Neuronal stem cell (in vitro differentiated cells): ENCODE data around the gene GPRC5C.
A peak's percentile ranks its signal among the peaks of the same experiment; 100 is the strongest.

Experiments used
- DNase-seq: peaks from one replicate; pipeline ENCODE4 v3.0.0-alpha.2; 2013; ENCODE audit warnings: low spot score
- H2AFZ ChIP-seq: one replicate; pipeline ENCODE4 v1.6.1; 2013; ENCODE audit warnings: mild to moderate bottlenecking, low read length, inconsistent platforms
- H2AK5ac ChIP-seq: 2 replicates; pipeline ENCODE4 v1.6.1; 2013; ENCODE audit warnings: low read depth, mild to moderate bottlenecking, inconsistent platforms, low read length, moderate library complexity, mixed read lengths
- H2BK120ac ChIP-seq: 2 replicates; pipeline ENCODE4 v1.6.1; 2013; ENCODE audit warnings: low read depth, mild to moderate bottlenecking, inconsistent platforms, low read length, moderate library complexity, mixed read lengths
- H2BK12ac ChIP-seq: one replicate; pipeline ENCODE4 v1.6.1; 2013; ENCODE audit warnings: low read length, inconsistent platforms
- H2BK15ac ChIP-seq: 2 replicates; pipeline ENCODE4 v1.6.1; 2013; ENCODE audit warnings: mild to moderate bottlenecking, low read length, inconsistent platforms, mixed read lengths
- H2BK5ac ChIP-seq: one replicate; pipeline ENCODE4 v1.6.1; 2013; ENCODE audit warnings: inconsistent platforms, mild to moderate bottlenecking, low read length, moderate library complexity
- H3K14ac ChIP-seq: one replicate; pipeline ENCODE4 v1.6.1; 2013; ENCODE audit warnings: low read length, inconsistent platforms
- H3K18ac ChIP-seq: 2 replicates; pipeline ENCODE4 v1.6.1; 2013; ENCODE audit warnings: low read length, inconsistent platforms
- H3K23ac ChIP-seq: 2 replicates; pipeline ENCODE4 v1.6.1; 2013; ENCODE audit warnings: low read depth, mild to moderate bottlenecking, mixed read lengths, low read length, inconsistent platforms; ENCODE audit not compliant: poor library complexity
- H3K27ac ChIP-seq: replicated peaks from 3 replicates; pipeline ENCODE4 v1.5.1; 2013; ENCODE audit warnings: low read length, inconsistent platforms
- H3K27me3 ChIP-seq, 3 experiments: 2 replicates each; pipeline ENCODE4 v1.6.1; 2013; ENCODE audit warnings: low read length in 3 of 3, mild to moderate bottlenecking in 2 of 3, inconsistent platforms in 1 of 3, low read depth in 1 of 3, mixed read lengths in 1 of 3, moderate library complexity in 1 of 3; ENCODE audit not compliant: control insufficient read depth in 3 of 3, insufficient read depth in 3 of 3
- H3K36me3 ChIP-seq, 2 donors: replicated peaks in 1 of 2; 2 replicates each; pipeline ENCODE4 v1.6.1; 2013; ENCODE audit warnings: low read length in 2 of 2; ENCODE audit not compliant: control insufficient read depth in 2 of 2, insufficient read depth in 2 of 2
- H3K4ac ChIP-seq: 2 replicates; pipeline ENCODE4 v1.6.1; 2013; ENCODE audit warnings: inconsistent platforms, mild to moderate bottlenecking, low read length, moderate library complexity
- H3K4me1 ChIP-seq, 2 donors: 1 replicate in 1 of 2; 2 replicates in 1 of 2; pipeline ENCODE4 v1.6.1; 2013; ENCODE audit warnings: low read length in 2 of 2, low read depth in 1 of 2; ENCODE audit not compliant: control insufficient read depth in 2 of 2, insufficient read depth in 1 of 2
- H3K4me2 ChIP-seq: one replicate; pipeline ENCODE4 v1.6.1; 2013; ENCODE audit warnings: mild to moderate bottlenecking, low read length, inconsistent platforms; ENCODE audit not compliant: insufficient read depth, poor library complexity, severe bottlenecking
- H3K4me3 ChIP-seq, 2 donors: 2 replicates each; pipeline ENCODE4 v1.5.1; 2013; ENCODE audit warnings: low read length in 2 of 2, mild to moderate bottlenecking in 2 of 2, inconsistent platforms in 1 of 2, moderate library complexity in 1 of 2
- H3K79me1 ChIP-seq: one replicate; pipeline ENCODE4 v1.6.1; 2013; ENCODE audit warnings: low read depth, mild to moderate bottlenecking, inconsistent platforms, low read length, moderate library complexity
- H3K9ac ChIP-seq: one replicate; pipeline ENCODE4 v1.6.1; 2013; ENCODE audit warnings: mild to moderate bottlenecking, low read depth, low read length, inconsistent platforms; ENCODE audit not compliant: poor library complexity
- H3K9me3 ChIP-seq, 2 donors: replicated peaks in 1 of 2; 2 replicates each; pipeline versions ENCODE3 to v1.6.1; 2013; ENCODE audit warnings: low read length in 2 of 2, mild to moderate bottlenecking in 2 of 2, inconsistent platforms in 1 of 2, low read depth in 1 of 2, mixed read lengths in 1 of 2, moderate library complexity in 1 of 2; ENCODE audit not compliant: control insufficient read depth in 2 of 2, insufficient read depth in 1 of 2
- H4K8ac ChIP-seq: one replicate; pipeline ENCODE4 v1.6.1; 2013; ENCODE audit warnings: low read depth, mild to moderate bottlenecking, inconsistent platforms, low read length, moderate library complexity
- H4K91ac ChIP-seq: one replicate; pipeline ENCODE4 v1.6.1; 2013; ENCODE audit warnings: low read length, low read depth, mild to moderate bottlenecking, inconsistent platforms; ENCODE audit not compliant: poor library complexity
- WGBS, 2 donors: extraction: QIAGEN DNeasy Blood & Tissue Kit; methylation state at CpG; one replicate each; pipeline ENCODE4 v1.1.7; 2013; ENCODE audit warnings: missing lambda C conversion rate in 2 of 2, mixed read lengths in 1 of 2; ENCODE audit not compliant: insufficient read length in 2 of 2, insufficient replicate concordance in 1 of 2; ENCODE audit errors: extremely low coverage in 2 of 2; 5-methylcytosine and 5-hydroxymethylcytosine counted together

Gene GPRC5C

DNA sequence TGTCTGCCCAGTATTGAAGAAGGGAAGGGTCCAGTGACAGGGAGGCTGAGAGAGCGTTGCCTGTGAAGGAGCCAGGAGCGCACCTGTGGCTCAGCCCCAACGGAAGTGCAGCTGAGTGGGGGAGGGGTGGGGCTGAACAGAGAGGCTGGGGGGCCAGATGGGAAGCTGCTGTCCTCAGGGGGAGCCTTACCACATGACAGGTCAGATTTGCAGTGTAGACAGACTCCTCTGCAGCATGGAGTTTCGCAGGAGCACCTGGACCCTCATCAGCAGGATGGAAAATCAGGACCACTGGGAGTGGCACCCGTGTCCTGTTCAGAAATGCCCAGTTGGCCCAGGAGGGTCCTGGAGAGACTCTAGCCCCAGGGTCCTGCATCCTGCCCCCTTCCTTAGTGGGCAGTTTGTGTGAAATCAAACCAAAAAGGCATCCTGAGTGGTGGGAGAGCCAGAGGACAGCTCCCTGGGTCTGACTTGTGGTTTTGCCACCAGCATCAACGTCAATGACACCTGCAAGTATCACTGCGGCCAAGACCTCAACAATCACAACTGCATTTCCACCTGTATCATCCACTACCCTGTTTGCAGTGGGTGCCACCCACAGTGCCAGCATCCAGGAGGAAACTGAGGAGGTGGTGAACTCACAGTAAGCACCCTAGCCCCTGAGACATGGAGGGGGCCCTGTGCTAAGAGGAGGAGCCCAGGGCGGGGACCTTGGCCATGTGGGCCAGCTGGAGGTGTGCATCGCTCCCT lies 42.3 kb downstream of the GPRC5C start:
- no CpG with 5 or more reads among the region's 9 CpGs for WGBS, 2 donors
- H2BK12ac ChIP-seq = no peak overlapping the region
- H3K4me2 ChIP-seq = no peak overlapping the region
- no peak overlapping the region for H2BK120ac ChIP-seq
- no peak overlapping the region for H4K8ac ChIP-seq
- no peak overlapping the region for H4K91ac ChIP-seq
- H2BK15ac ChIP-seq = no peak overlapping the region
- H2BK5ac ChIP-seq = no peak overlapping the region
- H2AFZ ChIP-seq = no peak overlapping the region
- no peak overlapping the region for H2AK5ac ChIP-seq
- no peak for DNase-seq
- H3K4me1 ChIP-seq = no peaks in the 10 kb centered on the region
- H3K9me3 ChIP-seq = peaks cover 2 to 10% of the 10 kb centered on the region in 2 donors
- no peak overlapping the region for H3K9ac ChIP-seq
- H3K18ac ChIP-seq = no peak overlapping the region
- H3K4ac ChIP-seq = no peak overlapping the region
- H3K14ac ChIP-seq = no peak overlapping the region
- no peaks in the 10 kb centered on the region for H3K36me3 ChIP-seq
- no peak overlapping the region for H3K4me3 ChIP-seq
- H3K27me3 ChIP-seq = peaks cover 0 to 4% (median 0%) of the 10 kb centered on the region in 3 experiments
- no peak overlapping the region for H3K27ac ChIP-seq
- H3K23ac ChIP-seq = no peak overlapping the region
- no peaks in the 10 kb centered on the region for H3K79me1 ChIP-seq

DNA sequence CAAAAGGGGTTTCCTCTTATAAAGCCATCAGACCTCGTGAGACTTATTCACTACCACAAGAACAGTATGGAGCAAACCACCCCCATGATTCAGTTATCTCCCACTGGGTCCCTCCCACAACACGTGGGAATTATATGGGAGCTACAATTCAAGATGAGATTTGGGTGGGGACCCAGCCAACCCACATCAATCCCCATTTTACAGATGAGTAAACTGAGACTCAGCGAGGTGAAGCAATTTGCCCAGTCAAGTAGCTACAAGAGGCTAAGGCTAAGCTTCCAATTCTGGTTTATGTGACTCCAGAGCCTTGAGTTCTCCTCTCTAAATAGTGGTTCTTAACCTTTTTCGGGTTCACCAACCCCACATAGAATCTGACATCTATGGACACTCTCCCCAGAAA lies 43.3 kb downstream of the GPRC5C start:
- H4K91ac ChIP-seq = no peak overlapping the region
- H3K36me3 ChIP-seq = no peaks in the 10 kb centered on the region
- H3K27ac ChIP-seq = no peak overlapping the region
- H3K4ac ChIP-seq = no peak overlapping the region
- DNase-seq = no peak
- no CpG with 5 or more reads among the region's 4 CpGs for WGBS, 2 donors
- H3K18ac ChIP-seq = no peak overlapping the region
- no peak overlapping the region for H2BK12ac ChIP-seq
- H3K27me3 ChIP-seq = peaks cover 0 to 4% (median 0%) of the 10 kb centered on the region in 3 experiments
- H3K23ac ChIP-seq = no peak overlapping the region
- no peak overlapping the region for H2AK5ac ChIP-seq
- no peak overlapping the region for H3K14ac ChIP-seq
- H3K9ac ChIP-seq = no peak overlapping the region
- H3K4me1 ChIP-seq = no peaks in the 10 kb centered on the region
- H2BK5ac ChIP-seq = no peak overlapping the region
- H2AFZ ChIP-seq = no peak overlapping the region
- no peak overlapping the region for H2BK15ac ChIP-seq
- H3K79me1 ChIP-seq = no peaks in the 10 kb centered on the region
- H3K4me3 ChIP-seq = no peak overlapping the region
- no peak overlapping the region for H3K4me2 ChIP-seq
- H4K8ac ChIP-seq = no peak overlapping the region
- H3K9me3 ChIP-seq = peaks cover 2 to 10% of the 10 kb centered on the region in 2 donors
- no peak overlapping the region for H2BK120ac ChIP-seq

DNA sequence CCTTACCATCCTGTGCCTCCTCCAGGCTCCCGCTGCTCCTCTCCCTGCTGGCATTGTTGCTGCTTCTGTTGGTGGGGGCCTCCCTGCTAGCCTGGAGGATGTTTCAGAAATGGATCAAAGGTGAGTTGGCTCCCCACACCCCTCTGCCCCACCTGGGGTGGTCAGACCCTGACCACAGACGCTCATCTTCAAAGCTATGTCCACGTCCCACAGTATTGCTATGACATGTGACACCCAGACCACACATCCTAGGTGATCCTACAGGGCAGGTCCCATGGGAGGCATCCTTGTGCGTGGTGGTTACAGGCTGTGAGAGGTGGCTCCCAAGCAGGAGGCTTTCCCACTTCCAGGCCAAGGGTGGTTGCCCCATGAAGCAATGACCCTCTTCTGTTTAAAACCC lies 45.5 kb downstream of the GPRC5C start:
- no peak overlapping the region for H2BK12ac ChIP-seq

DNA sequence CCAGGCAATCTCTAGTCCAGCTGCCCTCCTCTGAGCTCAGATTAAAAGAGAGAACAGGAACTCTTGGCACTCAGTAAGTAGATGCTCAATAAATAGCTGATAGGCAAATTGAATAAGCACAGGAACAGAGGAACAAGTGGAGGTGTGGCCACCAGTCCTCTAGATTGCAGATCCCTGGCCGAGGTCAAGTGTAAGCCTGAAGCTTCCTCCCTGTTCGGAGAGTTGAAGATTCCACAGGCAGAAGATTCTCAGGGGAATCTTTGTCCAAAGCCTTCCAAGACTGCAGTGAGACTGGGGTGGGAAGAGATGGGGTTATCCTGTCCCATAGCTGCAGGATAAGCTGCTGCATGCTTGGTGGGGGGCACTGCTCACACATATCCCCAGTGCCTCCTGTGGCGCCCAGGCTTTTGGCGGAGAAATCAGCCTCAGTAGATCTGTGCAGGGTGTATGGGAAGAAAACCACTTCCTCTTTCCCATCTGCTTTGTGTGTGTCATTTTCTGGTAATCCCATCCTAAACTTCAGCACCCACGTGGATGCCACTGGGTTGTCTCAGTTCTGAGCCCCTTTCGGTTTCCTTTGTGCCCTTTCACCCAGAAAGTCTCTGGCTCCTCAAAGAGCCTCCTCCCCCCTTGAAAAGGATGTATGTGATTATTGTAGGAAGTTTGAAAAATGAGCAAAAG lies 46.7 kb downstream of the GPRC5C start:
- H2AFZ ChIP-seq = no peak overlapping the region
- H4K91ac ChIP-seq = no peak overlapping the region
- no peak for DNase-seq
- H2BK12ac ChIP-seq = no peak overlapping the region
- no peak overlapping the region for H3K14ac ChIP-seq
- no peak overlapping the region for H3K4me3 ChIP-seq
- H2BK120ac ChIP-seq = no peak overlapping the region
- no peak overlapping the region for H4K8ac ChIP-seq
- no peak overlapping the region for H2AK5ac ChIP-seq
- H3K79me1 ChIP-seq = no peaks in the 10 kb centered on the region
- H3K9me3 ChIP-seq = peaks cover 2 to 10% of the 10 kb centered on the region in 2 donors
- H3K27me3 ChIP-seq = no peaks in the 10 kb centered on the region
- H3K18ac ChIP-seq = no peak overlapping the region
- no peak overlapping the region for H3K4me2 ChIP-seq
- WGBS, 2 donors = no CpG with 5 or more reads among the region's 6 CpGs
- no peak overlapping the region for H2BK15ac ChIP-seq
- H3K9ac ChIP-seq = no peak overlapping the region
- H3K27ac ChIP-seq = no peak overlapping the region
- no peak overlapping the region for H2BK5ac ChIP-seq
- H3K23ac ChIP-seq = no peak overlapping the region
- H3K36me3 ChIP-seq = no peaks in the 10 kb centered on the region
- H3K4me1 ChIP-seq = no peaks in the 10 kb centered on the region
- H3K4ac ChIP-seq = no peak overlapping the region

More for the DNA sequence above, 45.5 kb downstream of the GPRC5C start:
- Histone ChIP-seq H3K4me2 (no peak overlapping the region), H3K9me3 (peaks cover 2 to 10% of the 10 kb centered on the region in 2 donors), H3K79me1 (no peaks in the 10 kb centered on the region), H3K9ac (no peak overlapping the region), H3K27ac (no peak overlapping the region), H2AK5ac (no peak overlapping the region), H2BK5ac (no peak overlapping the region), H3K4me1 (no peaks in the 10 kb centered on the region), H3K27me3 (no peaks in the 10 kb centered on the region), H3K4me3 (peak overlapping the region in 1 of 2 donors; percentile 10), H4K91ac (no peak overlapping the region), H4K8ac (no peak overlapping the region), H2AFZ (no peak overlapping the region), H3K4ac (no peak overlapping the region), H3K18ac (peak overlapping the region; percentile 59), H3K14ac (no peak overlapping the region), H2BK15ac (no peak overlapping the region), H3K23ac (no peak overlapping the region), H3K36me3 (no peaks in the 10 kb centered on the region), H2BK120ac (no peak overlapping the region)
- no CpG with 5 or more reads among the region's 4 CpGs for WGBS, 2 donors
- no peak for DNase-seq
